Measurements from ENCODE around the gene RSPO4. TPM values are rescaled to one million over a fixed set of nuclear protein-coding genes. Genes with fewer than 3 reads are reported as not detected.

The RSPO4 gene
- total RNA-seq, 1 donor from 2014 or later, result not detected

- no peak for DNase-seq (ENCODE audit: low spot score)
- intact Hi-C loops (cut with DNase I), result no loop called here
Observed at GRCh38 chr20:976033-976432, 26.1 kb downstream of the RSPO4 start.

GRCh38 chr20:973785-974194 is 28.3 kb downstream of the RSPO4 start:
- intact Hi-C loops (cut with DNase I), result no loop called here
- DNase-seq (ENCODE audit: low spot score), result no peak

- DNase-seq (ENCODE audit: low spot score), result no peak
- intact Hi-C loops (cut with DNase I), result no loop called here
Observed at GRCh38 chr20:972256-972655, 29.9 kb downstream of the RSPO4 start.

- intact Hi-C loops (cut with DNase I), result no loop called here
- DNase-seq (ENCODE audit: low spot score), result no peak
Observed at GRCh38 chr20:971346-971745, 30.8 kb downstream of the RSPO4 start.

GRCh38 chr20:969868-970267 is 32.2 kb downstream of the RSPO4 start:
- intact Hi-C loops (cut with DNase I), result loop anchor here (10.0 kb wide), 1 partner anchor 225 kb away; no protein-coding TSS in a partner anchor
- DNase-seq (ENCODE audit: low spot score), result no peak

- DNase-seq (ENCODE audit: low spot score), result no peak
- intact Hi-C loops (cut with DNase I), result loop anchor here (10.0 kb wide), 1 partner anchor 227 kb away; no protein-coding TSS in a partner anchor
Observed at GRCh38 chr20:967796-968742, 34.0 kb downstream of the RSPO4 start.

GRCh38 chr20:965956-966355 is 36.2 kb downstream of the RSPO4 start:
- intact Hi-C loops (cut with DNase I), result loop anchor here (10.0 kb wide), 1 partner anchor 229 kb away; no protein-coding TSS in a partner anchor

GRCh38 chr20:963795-964194 is 38.3 kb downstream of the RSPO4 start:
- intact Hi-C loops (cut with DNase I), result loop anchor here (10.0 kb wide), 1 partner anchor 231 kb away; no protein-coding TSS in a partner anchor
- no peak for DNase-seq (ENCODE audit: low spot score)

More at GRCh38 chr20:965956-966355, 36.2 kb downstream of the RSPO4 start:
- DNase-seq (ENCODE audit: low spot score), result no peak

GRCh38 chr20:962683-963082 is 39.4 kb downstream of the RSPO4 start:
- no peak for DNase-seq (ENCODE audit: low spot score)
- intact Hi-C loops (cut with DNase I), result loop anchor here (10.0 kb wide), 1 partner anchor 232 kb away; no protein-coding TSS in a partner anchor

- intact Hi-C loops (cut with DNase I), result loop anchor here (10.0 kb wide), 1 partner anchor 233 kb away; no protein-coding TSS in a partner anchor
- DNase-seq (ENCODE audit: low spot score), result no peak
Observed at GRCh38 chr20:962223-962622, 39.9 kb downstream of the RSPO4 start.

- no peak for DNase-seq (ENCODE audit: low spot score)
- intact Hi-C loops (cut with DNase I), result loop anchor here (10.0 kb wide), 1 partner anchor 233 kb away; no protein-coding TSS in a partner anchor
Observed at GRCh38 chr20:961768-962167, 40.3 kb downstream of the RSPO4 start.

GRCh38 chr20:959996-960615 is 42.0 kb downstream of the RSPO4 start:
- no peak for DNase-seq (ENCODE audit: low spot score)
- intact Hi-C loops (cut with DNase I), result loop anchor here (10.0 kb wide), 3 partner anchors 145 to 255 kb away; no protein-coding TSS in a partner anchor

- intact Hi-C loops (cut with DNase I), result loop anchor here (10.0 kb wide), 2 partner anchors 146 to 256 kb away; no protein-coding TSS in a partner anchor
- DNase-seq (ENCODE audit: low spot score), result no peak
Observed at GRCh38 chr20:958936-959815, 42.9 kb downstream of the RSPO4 start.

GRCh38 chr20:957544-957943 is 44.6 kb downstream of the RSPO4 start:
- intact Hi-C loops (cut with DNase I), result loop anchor here (10.0 kb wide), 2 partner anchors 147 to 257 kb away; no protein-coding TSS in a partner anchor
- DNase-seq (ENCODE audit: low spot score), result no peak

- intact Hi-C loops (cut with DNase I), result loop anchor here (1.0 to 10.0 kb wide), 3 partner anchors 140 to 258 kb away; no protein-coding TSS in a partner anchor
- DNase-seq (ENCODE audit: low spot score), result peak; percentile 84
Observed at GRCh38 chr20:956330-956951, 45.7 kb downstream of the RSPO4 start.

GRCh38 chr20:955656-956055 is 46.5 kb downstream of the RSPO4 start:
- DNase-seq (ENCODE audit: low spot score), result no peak
- intact Hi-C loops (cut with DNase I), result loop anchor here (1.0 to 10.0 kb wide), 3 partner anchors 139 to 259 kb away; no protein-coding TSS in a partner anchor

GRCh38 chr20:955111-955510 is 47.0 kb downstream of the RSPO4 start:
- intact Hi-C loops (cut with DNase I), result loop anchor here (10.0 kb wide), 2 partner anchors 150 to 260 kb away; no protein-coding TSS in a partner anchor
- no peak for DNase-seq (ENCODE audit: low spot score)

GRCh38 chr20:953742-954141 is 48.4 kb downstream of the RSPO4 start:
- intact Hi-C loops (cut with DNase I), result loop anchor here (10.0 kb wide), 2 partner anchors 151 to 261 kb away; no protein-coding TSS in a partner anchor
- peak; percentile 43 for DNase-seq (ENCODE audit: low spot score)
